Esophagus squamous epithelium (tissue), 5 donors: ENCODE data around the gene TBC1D22B. TPM values are rescaled to one million over a fixed set of nuclear protein-coding genes. Genes with fewer than 3 reads are reported as not detected.

Source experiments
- DNase-seq: peaks from one replicate; lab custom pipeline; 2025; lab: John Stamatoyannopoulos, UW
- H3K27ac ChIP-seq, 4 donors: fragments of 200-600 bp; sonication (generic); one replicate each; pipeline ENCODE4 v1.5.1; 2016 to 2019; ENCODE audit warnings: mild to moderate bottlenecking in 1 of 4
- H3K27me3 ChIP-seq, 4 donors: fragments of 200-600 bp; sonication (generic); 1 replicate in 3 of 4; 2 replicates in 1 of 4; pipeline versions ENCODE4 v1.5.1 to v1.6.0; 2017 to 2021; ENCODE audit warnings: antibody characterized with exemption in 1 of 4
- H3K36me3 ChIP-seq, 3 donors: fragments of 200-600 bp; sonication (generic); one replicate each; pipeline ENCODE4 v1.5.1; 2016 to 2019
- H3K4me1 ChIP-seq, 3 donors: fragments of 200-600 bp; sonication (generic); one replicate each; pipeline ENCODE4 v1.5.1; 2017 to 2019
- H3K4me3 ChIP-seq, 4 donors: fragments of 200-600 bp; sonication (generic); 1 replicate in 3 of 4; 2 replicates in 1 of 4; pipeline ENCODE4 v1.5.1; 2016 to 2019; ENCODE audit warnings: mild to moderate bottlenecking in 2 of 4, moderate library complexity in 1 of 4
- H3K9me3 ChIP-seq, 3 donors: fragments of 200-600 bp; sonication (generic); one replicate each; pipeline ENCODE4 v1.5.1; 2016 to 2019
- POLR2A ChIP-seq, 4 donors: fragments of 450-650 bp; IDR thresholded peaks; one replicate each; pipeline ENCODE4 v1.6.1; 2017; ENCODE audit warnings: antibody characterized with exemption in 4 of 4, mild to moderate bottlenecking in 4 of 4, moderate library complexity in 3 of 4
- WGBS, 2 donors: methylation state at CpG; one replicate each; pipeline ENCODE4 v1.1.5; 2018; 5-methylcytosine and 5-hydroxymethylcytosine counted together
- intact Hi-C: fragments of 100-400 bp; cut with DNase I; formaldehyde crosslinking; loops from one replicate; pipeline ENCODE4 v1.15.0; 2022
- total RNA-seq, 4 donors: library from RNA; depleted of rRNA; stranded (reverse); fragments of >200 nt; gene quantifications; one replicate each; pipeline ENCODE4 v1.1.0, GENCODE V29; 2016
- TF ChIP-seq, protein P1 (sequence below), 6 experiments: fragments of 450-650 bp in 4 of 6; fragments of 200-600 bp in 2 of 6; sonication (generic) in 2 of 6; IDR thresholded peaks; one replicate each; pipeline ENCODE4 v1.5.1; 2016 to 2019; ENCODE audit warnings: antibody characterized with exemption in 6 of 6, mild to moderate bottlenecking in 4 of 6, moderate library complexity in 4 of 6
- donor health status: DM: yes; HTN: yes; CAD: no.

TBC1D22B gene, protein sequence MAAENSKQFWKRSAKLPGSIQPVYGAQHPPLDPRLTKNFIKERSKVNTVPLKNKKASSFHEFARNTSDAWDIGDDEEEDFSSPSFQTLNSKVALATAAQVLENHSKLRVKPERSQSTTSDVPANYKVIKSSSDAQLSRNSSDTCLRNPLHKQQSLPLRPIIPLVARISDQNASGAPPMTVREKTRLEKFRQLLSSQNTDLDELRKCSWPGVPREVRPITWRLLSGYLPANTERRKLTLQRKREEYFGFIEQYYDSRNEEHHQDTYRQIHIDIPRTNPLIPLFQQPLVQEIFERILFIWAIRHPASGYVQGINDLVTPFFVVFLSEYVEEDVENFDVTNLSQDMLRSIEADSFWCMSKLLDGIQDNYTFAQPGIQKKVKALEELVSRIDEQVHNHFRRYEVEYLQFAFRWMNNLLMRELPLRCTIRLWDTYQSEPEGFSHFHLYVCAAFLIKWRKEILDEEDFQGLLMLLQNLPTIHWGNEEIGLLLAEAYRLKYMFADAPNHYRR
- total RNA-seq = 10 to 100 TPM in 3 of 4 donors, 1 to 10 TPM in 1; 8.7 to 13.2 (median 10.4) TPM

GRCh38 chr6:37257634-37258404 lies at the start of gene TBC1D22B, which contains the start of gene TMEM217:
Gene TBC1D22B (plus strand): TSS chr6:37257772. CDS start chr6:37257918, 146 bp downstream.
Gene TMEM217 (minus strand): TSS chr6:37258144. CDS start chr6:37219030, 39,114 bp downstream.
- Histone ChIP-seq H3K27ac (peak within 1 kb of the TSS; percentile 92 to 97 (median 96)), H3K9me3 (no peaks in the 10 kb centered on the region), H3K27me3 (no peaks in the 10 kb centered on the region), H3K4me3 (peak within 1 kb of the TSS; percentile 73 to 98 (median 92)), H3K4me1 (peaks cover 15 to 56% (median 15%) of the 10 kb centered on the region in 3 donors), H3K36me3 (no peaks in the 10 kb centered on the region)
- WGBS, 2 donors = 0 to 1% methylated on average over 11 to 27 of the region's 45 CpGs
- peak; percentile 61 for DNase-seq
- intact Hi-C loops = no loop called here
- TF ChIP-seq, protein P1, sequence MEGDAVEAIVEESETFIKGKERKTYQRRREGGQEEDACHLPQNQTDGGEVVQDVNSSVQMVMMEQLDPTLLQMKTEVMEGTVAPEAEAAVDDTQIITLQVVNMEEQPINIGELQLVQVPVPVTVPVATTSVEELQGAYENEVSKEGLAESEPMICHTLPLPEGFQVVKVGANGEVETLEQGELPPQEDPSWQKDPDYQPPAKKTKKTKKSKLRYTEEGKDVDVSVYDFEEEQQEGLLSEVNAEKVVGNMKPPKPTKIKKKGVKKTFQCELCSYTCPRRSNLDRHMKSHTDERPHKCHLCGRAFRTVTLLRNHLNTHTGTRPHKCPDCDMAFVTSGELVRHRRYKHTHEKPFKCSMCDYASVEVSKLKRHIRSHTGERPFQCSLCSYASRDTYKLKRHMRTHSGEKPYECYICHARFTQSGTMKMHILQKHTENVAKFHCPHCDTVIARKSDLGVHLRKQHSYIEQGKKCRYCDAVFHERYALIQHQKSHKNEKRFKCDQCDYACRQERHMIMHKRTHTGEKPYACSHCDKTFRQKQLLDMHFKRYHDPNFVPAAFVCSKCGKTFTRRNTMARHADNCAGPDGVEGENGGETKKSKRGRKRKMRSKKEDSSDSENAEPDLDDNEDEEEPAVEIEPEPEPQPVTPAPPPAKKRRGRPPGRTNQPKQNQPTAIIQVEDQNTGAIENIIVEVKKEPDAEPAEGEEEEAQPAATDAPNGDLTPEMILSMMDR (IDR thresholded peaks at IDR 0.05) = no peak
- TF ChIP-seq POLR2A (IDR thresholded peaks at IDR 0.05) = peak in 3 of 4 donors; percentile 54 to 77 (median 67)

GRCh38 chr6:37207903-37208456 lies 49.6 kb upstream of the TBC1D22B start:
- 57 to 58% methylated on average over 7 of the region's 7 CpGs for WGBS, 2 donors
- TF ChIP-seq, protein P1 (IDR thresholded peaks at IDR 0.05) = peak; percentile 71 to 93 (median 87)
- TF ChIP-seq POLR2A (IDR thresholded peaks at IDR 0.05) = no peak
- intact Hi-C loops = loop anchor here (10.0 kb wide), 2 partner anchors 153 to 443 kb away; no protein-coding TSS in a partner anchor

DNA sequence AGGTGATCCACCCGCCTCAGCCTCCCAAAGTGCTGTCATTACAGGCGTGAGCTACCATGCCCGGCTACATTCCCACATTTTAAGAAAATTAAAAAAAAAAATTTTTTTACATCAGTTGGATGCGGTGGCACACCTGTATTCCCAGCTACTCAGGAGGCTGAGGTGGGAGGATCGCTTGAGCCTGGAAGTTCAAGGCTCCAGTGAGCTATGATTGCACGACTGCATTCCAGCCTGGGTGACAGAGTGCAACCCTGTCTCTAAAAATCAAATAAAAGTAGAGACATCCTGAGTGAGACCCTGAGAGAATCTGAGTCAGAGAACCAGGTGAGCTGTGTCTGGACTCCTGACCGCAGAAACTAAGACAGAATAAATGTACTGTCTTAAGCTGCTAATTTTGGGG lies 48.8 kb upstream of the TBC1D22B start:
- H3K27me3 ChIP-seq = no peaks in the 10 kb centered on the region
- H3K27ac ChIP-seq = no peak overlapping the region
- no peak overlapping the region for H3K4me3 ChIP-seq
- WGBS, 2 donors = 86 to 97% methylated on average over 6 to 7 of the region's 7 CpGs
- TF ChIP-seq, protein P1 (IDR thresholded peaks at IDR 0.05) = no peak
- TF ChIP-seq POLR2A (IDR thresholded peaks at IDR 0.05) = no peak
- DNase-seq = no peak
- H3K4me1 ChIP-seq = peaks cover 5 to 29% (median 7%) of the 10 kb centered on the region in 3 donors
- intact Hi-C loops = loop anchor here (10.0 kb wide), 2 partner anchors 154 to 444 kb away; no protein-coding TSS in a partner anchor
- H3K36me3 ChIP-seq = no peaks in the 10 kb centered on the region
- H3K9me3 ChIP-seq = no peaks in the 10 kb centered on the region

More at GRCh38 chr6:37207903-37208456, 49.6 kb upstream of the TBC1D22B start:
- H3K27me3 ChIP-seq = no peaks in the 10 kb centered on the region
- DNase-seq = peak; percentile 30
- H3K36me3 ChIP-seq = no peaks in the 10 kb centered on the region
- H3K4me1 ChIP-seq = peaks cover 5 to 34% (median 7%) of the 10 kb centered on the region in 3 donors
- peak overlapping the region in 1 of 4 donors; percentile 7 for H3K27ac ChIP-seq
- H3K4me3 ChIP-seq = no peak overlapping the region
- H3K9me3 ChIP-seq = no peaks in the 10 kb centered on the region

- intact Hi-C loops = loop anchor here (2.0 to 10.0 kb wide), 3 partner anchors 155 to 445 kb away; no protein-coding TSS in a partner anchor
- no peak overlapping the region for H3K27ac ChIP-seq
- H3K27me3 ChIP-seq = no peaks in the 10 kb centered on the region
- 82 to 84% methylated on average over 12 of the region's 12 CpGs for WGBS, 2 donors
- no peaks in the 10 kb centered on the region for H3K36me3 ChIP-seq
- no peak for DNase-seq
- H3K4me1 ChIP-seq = peaks cover 5 to 23% (median 7%) of the 10 kb centered on the region in 3 donors
- TF ChIP-seq POLR2A (IDR thresholded peaks at IDR 0.05) = no peak
- TF ChIP-seq, protein P1 (IDR thresholded peaks at IDR 0.05) = no peak
- no peak overlapping the region for H3K4me3 ChIP-seq
- no peaks in the 10 kb centered on the region for H3K9me3 ChIP-seq
These were observed 47.9 kb upstream of the TBC1D22B start for GRCh38 chr6:37209461-37210205.
